SK-N-SH (cell line): ENCODE results near the gene TTN. TPM values are rescaled to one million over a fixed set of nuclear protein-coding genes. Genes with fewer than 3 reads are reported as not detected.

Experiments used
- CTCF ChIA-PET: fragments of 300-600, 350-600 bp; formaldehyde crosslinking; extraction: SDS; loops from one replicate; lab custom pipeline; 2021; lab: Yijun Ruan, JAX
- POLR2A ChIA-PET: fragments of 350-600 bp; sonication (Branson Sonifier 250); formaldehyde crosslinking; extraction: SDS; loops from one replicate; lab custom pipeline; 2020; ENCODE audit warnings: antibody characterized with exemption, inconsistent platforms; lab: Yijun Ruan, JAX
- DNase-seq: peaks from one replicate; pipeline ENCODE4 v3.0.0; 2012
- H2AFZ ChIP-seq: fragments of 200-600 bp; sonication (generic); 2 replicates; pipeline ENCODE4 v1.8.1; 2016; ENCODE audit warnings: antibody characterized with exemption, mild to moderate bottlenecking, low read depth
- H3F3A ChIP-seq: fragments of 200-600 bp; sonication (generic); replicated peaks from 2 replicates; pipeline ENCODE3; 2016; ENCODE audit warnings: antibody characterized with exemption, mild to moderate bottlenecking; ENCODE audit not compliant: insufficient read depth
- H3K27ac ChIP-seq, 2 experiments: fragments of 200-500 bp in 1 of 2; fragments of 200-600 bp in 1 of 2; sonication (Bioruptor generic) in 1 of 2; sonication (generic), shearing (Covaris generic) in 1 of 2; 2 replicates each; pipeline versions ENCODE4 v1.5.1 to v1.6.1; 2014 to 2016; ENCODE audit warnings: low read depth in 2 of 2, inconsistent platforms in 1 of 2, low read length in 1 of 2, mild to moderate bottlenecking in 1 of 2, mixed read lengths in 1 of 2
- H3K27me3 ChIP-seq: fragments of 200-600 bp; sonication (generic), shearing (Covaris generic); 2 replicates; pipeline ENCODE4 v1.6.1; 2016; ENCODE audit warnings: mixed run types; ENCODE audit not compliant: insufficient read depth
- H3K36me3 ChIP-seq, 2 experiments: fragments of 200-500 bp in 1 of 2; fragments of 200-600 bp in 1 of 2; sonication (Bioruptor generic) in 1 of 2; sonication (generic) in 1 of 2; replicated peaks in 1 of 2; 2 replicates each; pipeline versions ENCODE3 to v1.5.1; 2014 to 2016; ENCODE audit warnings: low read length in 1 of 2, mild to moderate bottlenecking in 1 of 2; ENCODE audit not compliant: insufficient read depth in 2 of 2, control insufficient read depth in 1 of 2
- H3K4me1 ChIP-seq, 2 experiments: fragments of 200-500 bp in 1 of 2; fragments of 200-600 bp in 1 of 2; sonication (Bioruptor generic) in 1 of 2; sonication (generic), shearing (Covaris generic) in 1 of 2; 2 replicates each; pipeline versions ENCODE4 v1.5.1 to v1.6.1; 2014 to 2016; ENCODE audit warnings: low read depth in 1 of 2, low read length in 1 of 2, mixed run types in 1 of 2; ENCODE audit not compliant: insufficient read depth in 2 of 2, control insufficient read depth in 1 of 2
- H3K4me2 ChIP-seq: fragments of 200-600 bp; sonication (generic), shearing (Covaris generic); 2 replicates; pipeline ENCODE4 v1.6.1; 2017; ENCODE audit warnings: mixed run types
- H3K4me3 ChIP-seq, 2 experiments: fragments of 200-500 bp in 1 of 2; fragments of 200-600 bp in 1 of 2; sonication (Bioruptor generic) in 1 of 2; sonication (generic), shearing (Covaris generic) in 1 of 2; 2 replicates each; pipeline versions ENCODE4 v1.5.1 to v1.8.1; 2014 to 2016; ENCODE audit warnings: low read depth in 2 of 2, inconsistent platforms in 1 of 2, low read length in 1 of 2, mild to moderate bottlenecking in 1 of 2, mixed read lengths in 1 of 2, moderate library complexity in 1 of 2
- H3K79me2 ChIP-seq: fragments of 200-600 bp; sonication (generic); 2 replicates; pipeline ENCODE4 v1.8.1; 2017; ENCODE audit warnings: mild to moderate bottlenecking; ENCODE audit not compliant: insufficient read depth
- H3K9ac ChIP-seq: fragments of 200-600 bp; sonication (generic); 2 replicates; pipeline ENCODE4 v1.6.1; 2017; ENCODE audit warnings: mixed run types
- H3K9me2 ChIP-seq: fragments of 200-600 bp; sonication (generic); 2 replicates; pipeline ENCODE4 v1.6.1; 2017; ENCODE audit warnings: mixed run types
- H3K9me3 ChIP-seq: fragments of 200-600 bp; sonication (generic); 2 replicates; pipeline ENCODE4 v1.6.1; 2017; ENCODE audit warnings: mixed run types, mild to moderate bottlenecking, moderate library complexity
- H4K20me1 ChIP-seq: fragments of 200-600 bp; sonication (generic); 2 replicates; pipeline ENCODE4 v1.6.1; 2017; ENCODE audit warnings: mild to moderate bottlenecking, mixed run types; ENCODE audit not compliant: insufficient read depth
- CHD2 ChIP-seq: fragments of 150-350 bp; IDR thresholded peaks from 2 replicates; pipeline ENCODE4 v1.6.1; 2018; ENCODE audit warnings: low read length; ENCODE audit not compliant: partially characterized antibody
- EZH2phosphoT487 ChIP-seq: fragments of 200-600 bp; sonication (generic); IDR thresholded peaks from 2 replicates; pipeline ENCODE4 v1.6.1; 2017; ENCODE audit warnings: low read depth, mixed run types, mild to moderate bottlenecking, antibody characterized with exemption, moderate library complexity, borderline replicate concordance
- FOSL2 ChIP-seq: IDR thresholded peaks from 2 replicates; pipeline ENCODE4 v1.4.0; 2012; ENCODE audit warnings: low read depth, mild to moderate bottlenecking, moderate library complexity, borderline replicate concordance
- FOXJ3 ChIP-seq: sonication (generic); formaldehyde crosslinking; IDR thresholded peaks from 2 replicates; pipeline ENCODE4 v1.5.1; 2020; ENCODE audit warnings: mild to moderate bottlenecking, missing genetic modification reagents
- FOXM1 ChIP-seq: IDR thresholded peaks from 2 replicates; pipeline ENCODE4 v1.4.0; 2012; ENCODE audit warnings: low read depth, mild to moderate bottlenecking
- GABPA ChIP-seq: IDR thresholded peaks from 2 replicates; pipeline ENCODE4 v1.4.0; 2012; ENCODE audit warnings: low read depth, mild to moderate bottlenecking
- MAX ChIP-seq: IDR thresholded peaks from 2 replicates; pipeline ENCODE4 v1.4.0; 2012; ENCODE audit warnings: low read depth
- MEF2A ChIP-seq: IDR thresholded peaks from 2 replicates; pipeline ENCODE4 v1.4.0; 2012; ENCODE audit warnings: low read depth, borderline replicate concordance
- NFIC ChIP-seq: IDR thresholded peaks from 2 replicates; pipeline ENCODE4 v1.4.0; 2012; ENCODE audit warnings: borderline replicate concordance
- POLR2AphosphoS5 ChIP-seq: IDR thresholded peaks from 2 replicates; pipeline ENCODE4 v1.6.1; 2012; ENCODE audit warnings: low read depth, low read length
- RCOR1 ChIP-seq: fragments of 150-350 bp; IDR thresholded peaks from 2 replicates; pipeline ENCODE4 v1.6.1; 2017; ENCODE audit warnings: antibody characterized with exemption, low read length
- RXRA ChIP-seq: IDR thresholded peaks from 2 replicates; pipeline ENCODE4 v1.4.0; 2012; ENCODE audit warnings: low read depth, mild to moderate bottlenecking, borderline replicate concordance
- SMC3 ChIP-seq: IDR thresholded peaks from 2 replicates; pipeline ENCODE4 v1.6.1; 2012; ENCODE audit warnings: low read depth, low read length, improper control_type of control experiment
- TAF1 ChIP-seq: IDR thresholded peaks from 2 replicates; pipeline ENCODE4 v1.6.1; 2012; ENCODE audit warnings: low read depth, mild to moderate bottlenecking, low read length, moderate library complexity, borderline replicate concordance
- TCF12 ChIP-seq: IDR thresholded peaks from 2 replicates; pipeline ENCODE4 v1.4.0; 2012
- TEAD4 ChIP-seq: IDR thresholded peaks from 2 replicates; pipeline ENCODE4 v1.4.0; 2012; ENCODE audit warnings: mild to moderate bottlenecking, borderline replicate concordance; ENCODE audit not compliant: insufficient read depth
- YY1 ChIP-seq: IDR thresholded peaks from 2 replicates; pipeline ENCODE4 v1.4.0; 2012; ENCODE audit warnings: low read depth, mild to moderate bottlenecking
- WGBS: methylation state at CpG from one replicate; pipeline ENCODE4 v1.1.6; 2017; ENCODE audit warnings: low lambda C conversion rate; 5-methylcytosine and 5-hydroxymethylcytosine counted together
- polyA plus RNA-seq, 3 experiments: library from polyadenylated mRNA; depleted of rRNA; stranded (reverse); fragments of >200 nt; gene quantifications; 2 replicates each; pipeline ENCODE4 v1.2.3, GENCODE V29; 2012
- TF ChIP-seq, protein P1 (sequence below): IDR thresholded peaks from 2 replicates; pipeline ENCODE4; 2012

The TTN gene
- polyA plus RNA-seq, 1 of the 3 experiments (the other 2 are of a cell fraction), result 0.08 TPM

GRCh38 chr2:178827739-178828485, 20.7 kb upstream of the TTN start:
- H4K20me1 ChIP-seq, result no peaks in the 10 kb centered on the region
- H3F3A ChIP-seq, result peaks cover 6% of the 10 kb centered on the region
- POLR2A ChIA-PET, result no interaction called here
- H3K4me2 ChIP-seq, result no peak overlapping the region
- H3K27me3 ChIP-seq, result no peaks in the 10 kb centered on the region
- H3K36me3 ChIP-seq, result no peaks in the 10 kb centered on the region
- CTCF ChIA-PET, result interaction anchor here (1.0 to 1.5 kb wide), 2 partner anchors 24 to 58 kb away, joined by 3 read pairs; no protein-coding TSS in a partner anchor
- H2AFZ ChIP-seq, result no peak overlapping the region
- no peaks in the 10 kb centered on the region; the same call in 1 of the 2 replicates for H3K9me2 ChIP-seq
- 83% methylated on average over 9 of the region's 9 CpGs for WGBS
- no peak overlapping the region for H3K27ac ChIP-seq
- H3K9me3 ChIP-seq, result peaks cover 6% of the 10 kb centered on the region; the same call in 1 of the 2 replicates
- TF ChIP-seq, protein P1, sequence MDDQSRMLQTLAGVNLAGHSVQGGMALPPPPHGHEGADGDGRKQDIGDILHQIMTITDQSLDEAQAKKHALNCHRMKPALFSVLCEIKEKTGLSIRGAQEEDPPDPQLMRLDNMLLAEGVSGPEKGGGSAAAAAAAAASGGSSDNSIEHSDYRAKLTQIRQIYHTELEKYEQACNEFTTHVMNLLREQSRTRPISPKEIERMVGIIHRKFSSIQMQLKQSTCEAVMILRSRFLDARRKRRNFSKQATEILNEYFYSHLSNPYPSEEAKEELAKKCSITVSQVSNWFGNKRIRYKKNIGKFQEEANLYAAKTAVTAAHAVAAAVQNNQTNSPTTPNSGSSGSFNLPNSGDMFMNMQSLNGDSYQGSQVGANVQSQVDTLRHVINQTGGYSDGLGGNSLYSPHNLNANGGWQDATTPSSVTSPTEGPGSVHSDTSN, result no peak
- TF ChIP-seq POLR2AphosphoS5 (no peak), TEAD4 (no peak), YY1 (no peak), FOXJ3 (no peak), FOSL2 (no peak)
- peaks cover 0 to 8% of the 10 kb centered on the region in 2 experiments; a peak in 3 of 4 replicates for H3K4me1 ChIP-seq
- no peak for DNase-seq
- no peak overlapping the region for H3K4me3 ChIP-seq
- H3K9ac ChIP-seq, result no peak overlapping the region
- H3K79me2 ChIP-seq, result no peaks in the 10 kb centered on the region

DNA sequence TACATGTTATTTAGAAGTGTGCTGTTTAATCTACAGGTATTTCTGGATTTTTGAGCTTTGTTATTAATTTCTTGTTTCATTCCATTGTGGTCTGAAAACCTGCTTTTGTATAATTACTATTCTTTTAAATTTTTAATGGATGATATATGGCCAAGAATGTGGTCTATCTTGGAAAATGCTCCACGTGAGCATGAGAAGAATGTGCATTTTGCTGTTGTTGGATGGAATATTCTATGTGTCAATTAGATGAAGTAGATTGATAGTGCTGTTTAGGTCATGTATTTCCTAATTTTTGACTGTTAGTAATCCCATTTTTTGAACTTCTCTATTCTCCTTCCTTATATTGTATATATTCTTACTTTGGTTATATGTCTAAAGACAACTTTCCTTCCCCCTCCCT, 19.9 kb upstream of the TTN start:
- WGBS, result 33% methylated on average over 1 of the region's 1 CpG
- POLR2A ChIA-PET, result no interaction called here

More for the DNA sequence above, 19.9 kb upstream of the TTN start:
- H3K27ac ChIP-seq, result no peak overlapping the region
- TF ChIP-seq GABPA (no peak), POLR2AphosphoS5 (no peak), SMC3 (no peak), TAF1 (no peak), RXRA (no peak), NFIC (no peak), MAX (no peak), TCF12 (no peak), FOXM1 (no peak), CHD2 (no peak), RCOR1 (no peak), YY1 (no peak), EZH2phosphoT487 (no peak), MEF2A (no peak), FOXJ3 (no peak)
- TF ChIP-seq, protein P1, result no peak
- TF ChIP-seq, all 33 proteins: peak for 0
- Histone ChIP-seq H3K4me3 (no peak overlapping the region), H3K36me3 (no peaks in the 10 kb centered on the region), H3K4me2 (no peak overlapping the region), H3K9me3 (peaks cover 6% of the 10 kb centered on the region; the same call in 1 of the 2 replicates), H3F3A (peaks cover 6% of the 10 kb centered on the region), H3K79me2 (no peaks in the 10 kb centered on the region), H3K9ac (no peak overlapping the region), H3K9me2 (no peaks in the 10 kb centered on the region; the same call in 1 of the 2 replicates), H4K20me1 (no peaks in the 10 kb centered on the region), H3K4me1 (peaks cover 0 to 8% of the 10 kb centered on the region in 2 experiments; a peak in 3 of 4 replicates), H2AFZ (no peak overlapping the region), H3K27me3 (no peaks in the 10 kb centered on the region)
- CTCF ChIA-PET, result interaction anchor here (1.0 to 1.5 kb wide), 2 partner anchors 23 to 58 kb away, joined by 3 read pairs; no protein-coding TSS in a partner anchor
- DNase-seq, result no peak
